ENCODE measurements around the gene HPSE2.

DNA sequence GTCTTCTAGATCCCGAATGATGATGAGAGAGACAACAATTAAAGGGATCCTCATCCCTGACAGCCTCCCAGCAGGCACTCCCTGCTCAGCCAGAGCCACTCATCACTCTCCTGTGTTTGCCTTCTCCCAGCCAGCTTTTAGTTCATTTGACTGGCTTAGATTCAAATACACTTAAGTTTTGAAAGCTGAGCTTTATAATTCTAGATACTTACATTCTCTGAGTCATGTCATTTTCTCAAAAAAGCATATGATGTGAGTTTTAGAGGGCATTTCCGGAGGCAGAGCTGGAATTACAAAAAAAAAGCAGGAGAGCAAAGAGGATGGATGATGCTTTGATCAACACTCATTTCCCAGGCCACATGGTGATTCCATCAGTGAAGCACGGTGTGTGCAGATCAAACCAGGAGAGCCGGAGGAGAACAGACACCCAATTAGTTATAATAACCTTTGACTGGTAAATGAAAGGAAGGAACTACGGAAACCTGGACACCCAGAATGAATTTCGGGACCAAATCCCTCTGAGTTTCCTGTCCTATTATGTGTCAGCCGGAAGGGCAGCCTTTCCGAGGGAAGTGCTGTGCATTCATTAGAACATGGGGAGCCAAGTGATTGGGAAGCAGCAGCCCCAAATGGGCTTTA is 707.4 kb downstream of the HPSE2 start:
- TF ChIP-seq, protein P1, sequence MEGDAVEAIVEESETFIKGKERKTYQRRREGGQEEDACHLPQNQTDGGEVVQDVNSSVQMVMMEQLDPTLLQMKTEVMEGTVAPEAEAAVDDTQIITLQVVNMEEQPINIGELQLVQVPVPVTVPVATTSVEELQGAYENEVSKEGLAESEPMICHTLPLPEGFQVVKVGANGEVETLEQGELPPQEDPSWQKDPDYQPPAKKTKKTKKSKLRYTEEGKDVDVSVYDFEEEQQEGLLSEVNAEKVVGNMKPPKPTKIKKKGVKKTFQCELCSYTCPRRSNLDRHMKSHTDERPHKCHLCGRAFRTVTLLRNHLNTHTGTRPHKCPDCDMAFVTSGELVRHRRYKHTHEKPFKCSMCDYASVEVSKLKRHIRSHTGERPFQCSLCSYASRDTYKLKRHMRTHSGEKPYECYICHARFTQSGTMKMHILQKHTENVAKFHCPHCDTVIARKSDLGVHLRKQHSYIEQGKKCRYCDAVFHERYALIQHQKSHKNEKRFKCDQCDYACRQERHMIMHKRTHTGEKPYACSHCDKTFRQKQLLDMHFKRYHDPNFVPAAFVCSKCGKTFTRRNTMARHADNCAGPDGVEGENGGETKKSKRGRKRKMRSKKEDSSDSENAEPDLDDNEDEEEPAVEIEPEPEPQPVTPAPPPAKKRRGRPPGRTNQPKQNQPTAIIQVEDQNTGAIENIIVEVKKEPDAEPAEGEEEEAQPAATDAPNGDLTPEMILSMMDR (IDR thresholded peaks at IDR 0.05; ENCODE audit: control extremely low read depth in 1 of 3, insufficient read depth in 1 of 3, low read depth in 1 of 3, low read length in 3 of 3), result no peak
- TF ChIP-seq RAD21 (IDR thresholded peaks at IDR 0.05 in 1 of 2, conservative IDR thresholded peaks at IDR 0.05 in 1 of 2; ENCODE audit: low read depth in 2 of 2, low read length in 2 of 2) (no peak), POLR2A (IDR thresholded peaks at IDR 0.05; ENCODE audit: control extremely low read depth in 1 of 2, low read depth in 2 of 2, low read length in 2 of 2) (no peak)
- TF ChIP-seq, protein P2, sequence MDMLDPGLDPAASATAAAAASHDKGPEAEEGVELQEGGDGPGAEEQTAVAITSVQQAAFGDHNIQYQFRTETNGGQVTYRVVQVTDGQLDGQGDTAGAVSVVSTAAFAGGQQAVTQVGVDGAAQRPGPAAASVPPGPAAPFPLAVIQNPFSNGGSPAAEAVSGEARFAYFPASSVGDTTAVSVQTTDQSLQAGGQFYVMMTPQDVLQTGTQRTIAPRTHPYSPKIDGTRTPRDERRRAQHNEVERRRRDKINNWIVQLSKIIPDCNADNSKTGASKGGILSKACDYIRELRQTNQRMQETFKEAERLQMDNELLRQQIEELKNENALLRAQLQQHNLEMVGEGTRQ (IDR thresholded peaks at IDR 0.05; ENCODE audit: low read length), result no peak

Data from H1 (cell line).